H9 (cell line): ENCODE data around the gene RAB1A. TPM values are rescaled to one million over a fixed set of nuclear protein-coding genes. Genes with fewer than 3 reads are reported as not detected.

Experiments used
- DNase-seq: peaks from one replicate; pipeline ENCODE4 v3.0.0-alpha.2; 2017
- H2AFZ ChIP-seq: one replicate; pipeline ENCODE4 v1.6.1; 2013; ENCODE audit warnings: mild to moderate bottlenecking, low read length, control low read depth, moderate library complexity
- H2AK5ac ChIP-seq: 2 replicates; pipeline ENCODE4 v1.6.1; 2013; ENCODE audit warnings: low read length, control low read depth, mixed read lengths; ENCODE audit not compliant: insufficient read length
- H2BK120ac ChIP-seq: one replicate; pipeline ENCODE4 v1.6.1; 2013; ENCODE audit warnings: low read depth, mild to moderate bottlenecking, low read length, control low read depth, inconsistent platforms; ENCODE audit not compliant: poor library complexity, severe bottlenecking
- H2BK12ac ChIP-seq: 2 replicates; pipeline ENCODE4 v1.6.1; 2013; ENCODE audit warnings: low read length, control low read depth, mixed read lengths, low read depth; ENCODE audit not compliant: insufficient read length
- H2BK15ac ChIP-seq: 2 replicates; pipeline ENCODE4 v1.6.1; 2013; ENCODE audit warnings: low read depth, low read length, control low read depth
- H2BK20ac ChIP-seq: one replicate; pipeline ENCODE4 v1.6.1; 2013; ENCODE audit warnings: low read depth, mild to moderate bottlenecking, low read length, control low read depth, inconsistent platforms; ENCODE audit not compliant: poor library complexity, severe bottlenecking
- H2BK5ac ChIP-seq: 2 replicates; pipeline ENCODE4 v1.6.1; 2013; ENCODE audit warnings: low read length, control low read depth, mixed read lengths; ENCODE audit not compliant: insufficient read length
- H3K14ac ChIP-seq: 2 replicates; pipeline ENCODE4 v1.6.1; 2013; ENCODE audit warnings: low read length, control low read depth; ENCODE audit not compliant: insufficient read depth
- H3K18ac ChIP-seq: 2 replicates; pipeline ENCODE4 v1.6.1; 2013; ENCODE audit warnings: low read depth, mild to moderate bottlenecking, mixed read lengths, low read length, control low read depth; ENCODE audit not compliant: insufficient read length
- H3K23ac ChIP-seq: 2 replicates; pipeline ENCODE4 v1.6.1; 2013; ENCODE audit warnings: low read length, control low read depth, mixed read lengths, low read depth; ENCODE audit not compliant: insufficient read length
- H3K23me2 ChIP-seq: 2 replicates; pipeline ENCODE4 v1.6.1; 2013; ENCODE audit warnings: low read depth, mild to moderate bottlenecking, mixed read lengths, low read length, control low read depth; ENCODE audit not compliant: insufficient read length, poor library complexity, severe bottlenecking
- H3K27ac ChIP-seq: 2 replicates; pipeline ENCODE4 v1.5.1; 2013; ENCODE audit warnings: low read length, control low read depth, mixed read lengths, low read depth; ENCODE audit not compliant: insufficient read length
- H3K27me3 ChIP-seq: 2 replicates; pipeline ENCODE4 v1.6.1; 2013; ENCODE audit warnings: low read length, control low read depth, inconsistent platforms; ENCODE audit not compliant: insufficient read depth
- H3K4ac ChIP-seq: 2 replicates; pipeline ENCODE4 v1.6.1; 2013; ENCODE audit warnings: low read depth, mild to moderate bottlenecking, control low read depth, inconsistent platforms, low read length, moderate library complexity
- H3K4me1 ChIP-seq: 2 replicates; pipeline ENCODE4 v1.6.1; 2013; ENCODE audit warnings: low read length, control low read depth, inconsistent platforms; ENCODE audit not compliant: insufficient read depth
- H3K4me2 ChIP-seq: 2 replicates; pipeline ENCODE4 v1.6.1; 2013; ENCODE audit warnings: low read length, control low read depth, mixed read lengths; ENCODE audit not compliant: insufficient read length, insufficient read depth
- H3K56ac ChIP-seq: 2 replicates; pipeline ENCODE4 v1.6.1; 2013; ENCODE audit warnings: low read depth, mild to moderate bottlenecking, mixed read lengths, low read length, control low read depth; ENCODE audit not compliant: insufficient read length
- H3K79me1 ChIP-seq: 2 replicates; pipeline ENCODE4 v1.6.1; 2013; ENCODE audit warnings: low read depth, mild to moderate bottlenecking, moderate library complexity, low read length, control low read depth, inconsistent platforms; ENCODE audit not compliant: insufficient read depth, poor library complexity, severe bottlenecking
- H3K79me2 ChIP-seq: 2 replicates; pipeline ENCODE4 v1.6.1; 2013; ENCODE audit warnings: low read length, control low read depth, inconsistent platforms; ENCODE audit not compliant: insufficient read depth
- H3K9ac ChIP-seq: 2 replicates; pipeline ENCODE4 v1.6.1; 2013; ENCODE audit warnings: low read length, control low read depth, mixed read lengths; ENCODE audit not compliant: insufficient read length; ENCODE audit errors: extremely low read depth
- H3K9me3 ChIP-seq: one replicate; pipeline ENCODE4 v1.6.1; 2013; ENCODE audit warnings: low read depth, low read length, inconsistent platforms; ENCODE audit not compliant: control insufficient read depth
- H3T11ph ChIP-seq: one replicate; pipeline ENCODE4 v1.6.1; 2013; ENCODE audit warnings: mild to moderate bottlenecking, low read length, control low read depth, inconsistent platforms
- H4K20me1 ChIP-seq: one replicate; pipeline ENCODE4 v1.6.1; 2013; ENCODE audit not compliant: control insufficient read depth, insufficient read length, insufficient read depth
- H4K5ac ChIP-seq: 2 replicates; pipeline ENCODE4 v1.6.1; 2013; ENCODE audit warnings: low read depth, mild to moderate bottlenecking, mixed read lengths, low read length, control low read depth; ENCODE audit not compliant: insufficient read length
- H4K8ac ChIP-seq: replicated peaks from 2 replicates; pipeline ENCODE4 v1.6.1; 2013; ENCODE audit warnings: low read length, control low read depth, mixed read lengths, low read depth; ENCODE audit not compliant: insufficient read length
- H4K91ac ChIP-seq: 2 replicates; pipeline ENCODE4 v1.6.1; 2013; ENCODE audit warnings: low read depth, mild to moderate bottlenecking, moderate library complexity, mixed read lengths, low read length, control low read depth; ENCODE audit not compliant: insufficient read length
- H3K27ac Mint-ChIP-seq, 3 experiments: 2 replicates in 2 of 3; 3 replicates in 1 of 3; pipeline ENCODE4 v1.8.0; 2020 to 2021; ENCODE audit warnings: mixed read lengths in 3 of 3, mild to moderate bottlenecking in 1 of 3, moderate library complexity in 1 of 3
- H3K27me3 Mint-ChIP-seq: 2 replicates; pipeline ENCODE4 v1.8.0; 2021; ENCODE audit warnings: low read depth, mild to moderate bottlenecking, moderate library complexity, mixed read lengths
- H3K36me3 Mint-ChIP-seq, 3 experiments: 2 replicates in 2 of 3; 3 replicates in 1 of 3; pipeline ENCODE4 v1.8.0; 2020 to 2021; ENCODE audit warnings: low read depth in 3 of 3, mixed read lengths in 3 of 3; ENCODE audit not compliant: insufficient read depth in 1 of 3
- H3K4me1 Mint-ChIP-seq, 2 experiments: 2 replicates each; pipeline ENCODE4 v1.8.0; 2020; ENCODE audit warnings: mixed read lengths in 2 of 2
- H3K4me3 Mint-ChIP-seq, 2 experiments: 2 replicates in 1 of 2; 3 replicates in 1 of 2; pipeline ENCODE4 v1.8.0; 2020 to 2021; ENCODE audit warnings: mild to moderate bottlenecking in 2 of 2, mixed read lengths in 2 of 2, moderate library complexity in 1 of 2
- H3K9me3 Mint-ChIP-seq, 2 experiments: 2 replicates in 1 of 2; 3 replicates in 1 of 2; pipeline ENCODE4 v1.8.0; 2020; ENCODE audit warnings: mild to moderate bottlenecking in 2 of 2, mixed read lengths in 2 of 2, moderate library complexity in 1 of 2
- WGBS: extraction: QIAGEN DNeasy Blood & Tissue Kit; methylation state at CpG from one replicate; pipeline ENCODE4 v1.1.7; 2013; ENCODE audit warnings: missing lambda C conversion rate, low lambda C conversion rate, mixed read lengths; ENCODE audit not compliant: insufficient read length; ENCODE audit errors: extremely low coverage; 5-methylcytosine and 5-hydroxymethylcytosine counted together
- total RNA-seq: library from RNA; stranded (reverse); gene quantifications from 2 replicates; pipeline ENCODE4 v1.2.1, GENCODE V29; 2021
- TF ChIP-seq, protein P1 (sequence below): fragments of 200-600 bp; sonication (generic); conservative IDR thresholded peaks from 3 replicates; pipeline ENCODE4 v1.8.0; 2021; ENCODE audit warnings: antibody characterized with exemption, mild to moderate bottlenecking

RAB1A gene
- total RNA-seq, 1 experiment from 2014 or later, result 112 TPM

DNA sequence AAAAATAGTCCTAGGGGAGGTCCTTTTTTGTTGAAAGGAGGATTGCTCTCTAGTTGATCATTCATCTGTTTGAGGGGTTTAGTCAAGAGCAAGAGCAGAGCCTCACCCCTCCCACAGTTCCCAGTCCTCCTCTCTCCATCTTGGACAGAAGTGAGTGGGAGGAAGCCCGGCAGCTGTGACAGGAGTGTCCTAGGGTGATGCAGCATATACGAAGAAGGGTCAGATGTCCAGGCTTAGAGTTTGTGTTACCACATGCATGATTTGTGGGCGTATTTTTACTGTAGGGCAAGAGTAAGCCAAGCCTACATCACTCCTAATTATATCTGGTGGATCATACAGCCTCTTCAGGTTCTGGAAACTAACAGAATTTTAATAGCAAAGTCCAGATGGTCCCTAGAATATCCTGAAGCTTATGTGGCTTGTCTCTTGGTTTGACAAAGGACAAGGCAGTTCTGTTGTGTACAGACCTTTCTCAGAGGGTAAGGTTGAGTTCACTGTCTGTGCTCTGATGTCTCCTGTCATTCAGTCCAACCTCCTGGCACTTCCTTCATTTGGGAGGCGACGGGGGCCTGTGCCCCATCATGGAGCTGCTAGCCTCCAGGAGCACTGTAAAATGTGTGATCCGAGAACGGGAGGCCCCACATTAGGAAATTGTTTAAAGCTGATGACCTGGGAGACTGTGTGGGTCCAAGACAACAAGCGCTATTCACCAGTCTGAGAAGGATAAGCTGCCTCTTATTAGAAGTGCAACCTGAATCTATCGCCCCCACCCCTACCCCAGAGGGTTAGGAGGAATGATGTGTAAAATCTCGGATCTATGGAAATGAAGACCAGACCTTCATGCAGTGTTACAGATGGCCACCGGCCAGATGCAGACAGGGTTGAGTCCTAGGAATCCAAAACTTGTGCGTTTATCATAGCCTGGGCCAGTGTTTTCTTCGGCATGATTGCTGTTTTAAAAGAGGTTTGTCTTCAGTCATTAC is 66.8 kb downstream of the RAB1A start:
- WGBS, result no CpG with 5 or more reads among the region's 13 CpGs
- Histone ChIP-seq H3K14ac (no peak overlapping the region), H2AK5ac (no peak overlapping the region), H3K4ac (no peak overlapping the region), H3T11ph (no peak overlapping the region), H4K5ac (no peak overlapping the region), H3K23me2 (no peaks in the 10 kb centered on the region), H2BK120ac (no peak overlapping the region), H3K27ac (no peak overlapping the region), H3K56ac (no peak overlapping the region), H3K27me3 (no peaks in the 10 kb centered on the region), H2AFZ (no peak overlapping the region), H2BK5ac (no peak overlapping the region), H4K8ac (no peak overlapping the region), H2BK20ac (no peak overlapping the region), H3K23ac (no peak overlapping the region), H3K79me1 (peaks cover 7% of the 10 kb centered on the region), H3K9me3 (no peaks in the 10 kb centered on the region), H3K9ac (no peak overlapping the region), H3K4me2 (no peak overlapping the region), H4K20me1 (peaks cover 2% of the 10 kb centered on the region), H3K4me1 (no peaks in the 10 kb centered on the region; the same call in 1 of the 2 replicates), H2BK15ac (no peak overlapping the region), H4K91ac (no peak overlapping the region), H2BK12ac (no peak overlapping the region), H3K18ac (no peak overlapping the region), H3K79me2 (peaks cover 11% of the 10 kb centered on the region)
- Mint-ChIP-seq H3K9me3 (no peaks in the 10 kb centered on the region), H3K4me1 (peaks cover 21 to 24% of the 10 kb centered on the region in 2 experiments), H3K27ac (no peak overlapping the region), H3K36me3 (peaks cover 0 to 8% (median 2%) of the 10 kb centered on the region in 3 experiments; a peak in 6 of 7 replicates), H3K27me3 (no peaks in the 10 kb centered on the region; the same call in 1 of the 2 replicates), H3K4me3 (no peak overlapping the region)
- TF ChIP-seq, protein P1, sequence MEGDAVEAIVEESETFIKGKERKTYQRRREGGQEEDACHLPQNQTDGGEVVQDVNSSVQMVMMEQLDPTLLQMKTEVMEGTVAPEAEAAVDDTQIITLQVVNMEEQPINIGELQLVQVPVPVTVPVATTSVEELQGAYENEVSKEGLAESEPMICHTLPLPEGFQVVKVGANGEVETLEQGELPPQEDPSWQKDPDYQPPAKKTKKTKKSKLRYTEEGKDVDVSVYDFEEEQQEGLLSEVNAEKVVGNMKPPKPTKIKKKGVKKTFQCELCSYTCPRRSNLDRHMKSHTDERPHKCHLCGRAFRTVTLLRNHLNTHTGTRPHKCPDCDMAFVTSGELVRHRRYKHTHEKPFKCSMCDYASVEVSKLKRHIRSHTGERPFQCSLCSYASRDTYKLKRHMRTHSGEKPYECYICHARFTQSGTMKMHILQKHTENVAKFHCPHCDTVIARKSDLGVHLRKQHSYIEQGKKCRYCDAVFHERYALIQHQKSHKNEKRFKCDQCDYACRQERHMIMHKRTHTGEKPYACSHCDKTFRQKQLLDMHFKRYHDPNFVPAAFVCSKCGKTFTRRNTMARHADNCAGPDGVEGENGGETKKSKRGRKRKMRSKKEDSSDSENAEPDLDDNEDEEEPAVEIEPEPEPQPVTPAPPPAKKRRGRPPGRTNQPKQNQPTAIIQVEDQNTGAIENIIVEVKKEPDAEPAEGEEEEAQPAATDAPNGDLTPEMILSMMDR, result no peak
- no peak for DNase-seq
